Activated CD8-positive, alpha-beta T cell treated with anti-CD3 and anti-CD28 coated beads, Interleukin-2, amount 10 ng/mL, durations not matched to agents 7 days and 5 days (primary cell): ENCODE data around the gene C4BPA. TPM values are rescaled to one million over a fixed set of nuclear protein-coding genes. Genes with fewer than 3 reads are reported as not detected.

Experiments
- ATAC-seq: fragments of 150-1000 bp; cut with Tn5 transposase; one replicate; pipeline ENCODE4 v1.10.0; 2021; ENCODE audit warnings: moderate library complexity
- CTCF ChIA-PET: fragments of 350-600 bp; sonication (Branson Sonifier 250); formaldehyde crosslinking; loops from one replicate; lab custom pipeline; 2021; ENCODE audit warnings: antibody characterized with exemption; lab: Charles Lee
- POLR2A ChIA-PET: fragments of 350-600 bp; sonication (Branson Sonifier 250); formaldehyde crosslinking; loops from one replicate; lab custom pipeline; 2021; ENCODE audit warnings: antibody characterized with exemption; lab: Charles Lee
- DNase-seq: peaks from one replicate; pipeline ENCODE4 v3.0.0-alpha.2; 2020
- H3K27ac Mint-ChIP-seq: one replicate; pipeline ENCODE4 v1.8.0; 2021; ENCODE audit warnings: mild to moderate bottlenecking, mixed read lengths
- H3K27me3 Mint-ChIP-seq: one replicate; pipeline ENCODE4 v1.8.0; 2021; ENCODE audit warnings: low read depth, mixed read lengths
- H3K36me3 Mint-ChIP-seq: one replicate; pipeline ENCODE4 v1.8.0; 2021; ENCODE audit warnings: low read depth, mixed read lengths
- H3K4me1 Mint-ChIP-seq: one replicate; pipeline ENCODE4 v1.8.0; 2021; ENCODE audit warnings: low read depth, mixed read lengths
- H3K4me3 Mint-ChIP-seq: one replicate; pipeline ENCODE4 v1.8.0; 2021; ENCODE audit warnings: mild to moderate bottlenecking, mixed read lengths
- H3K9me3 Mint-ChIP-seq: one replicate; pipeline ENCODE4 v1.8.0; 2022; ENCODE audit warnings: mixed read lengths; ENCODE audit not compliant: insufficient read depth
- total RNA-seq, 2 experiments: library from RNA; stranded (reverse); gene quantifications; one replicate each; pipeline ENCODE4 v1.2.3, GENCODE V29; 2021

Gene C4BPA
- not detected for total RNA-seq

DNA sequence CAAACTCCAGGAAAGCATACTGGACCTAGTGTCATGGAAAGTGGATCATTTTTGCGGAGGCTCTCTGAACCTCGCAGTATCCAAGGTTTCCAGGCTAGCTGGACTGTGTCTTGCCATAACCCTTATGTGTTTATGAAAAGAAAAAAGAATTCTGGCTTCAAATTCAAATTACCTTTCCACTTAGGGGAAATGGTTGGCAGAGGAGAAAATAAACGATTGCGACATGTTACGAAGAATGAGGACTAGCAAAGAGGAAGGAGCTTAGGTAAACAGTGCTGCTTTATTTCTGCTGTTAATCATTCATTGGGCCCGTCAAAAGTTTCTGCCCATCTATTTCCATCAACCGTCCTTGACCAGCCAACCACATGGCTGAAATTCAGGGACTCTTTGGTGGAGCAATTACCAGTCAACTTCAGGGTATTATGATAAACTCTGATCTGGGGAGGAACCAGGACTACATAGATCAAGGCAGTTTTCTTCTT lies at the start of gene C4BPA:
C4BPA (plus strand) TSS at position 342 of the 482 bp plus-strand sequence. CDS start 8,793 bp downstream, outside the sequence.
- CTCF ChIA-PET = interaction anchor here (1.5 to 1.6 kb wide), 2 partner anchors 19 to 396 kb away, joined by 5 to 9 read pairs; no protein-coding TSS in a partner anchor

DNA sequence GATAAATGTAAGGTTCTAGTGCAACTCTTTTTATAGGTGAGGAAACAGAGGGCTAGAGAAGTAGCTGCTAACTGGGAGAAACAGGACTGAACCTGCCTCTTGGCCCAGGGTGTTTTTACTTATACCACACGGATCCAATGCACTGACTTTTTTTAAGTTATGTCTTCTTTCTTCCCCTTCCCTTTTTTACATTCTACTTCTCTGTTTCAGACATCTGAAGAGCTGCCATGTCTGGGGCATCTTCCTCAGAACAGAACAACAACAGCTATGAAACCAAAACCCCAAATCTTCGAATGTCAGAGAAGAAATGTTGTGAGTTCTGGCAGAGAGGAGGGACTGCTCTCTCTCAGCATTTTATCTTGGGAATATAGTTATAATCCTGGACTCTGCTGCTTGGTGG lies 49.5 kb upstream of the C4BPA start:
- POLR2A ChIA-PET = interaction anchor here (0.6 kb wide), 1 partner anchor 329 kb away, joined by 3 read pairs; no protein-coding TSS in a partner anchor
- DNase-seq (no peak), ATAC-seq (no peak)
- H3K9me3 Mint-ChIP-seq = no peaks in the 10 kb centered on the region
- H3K4me1 Mint-ChIP-seq = peaks cover 43% of the 10 kb centered on the region
- H3K27me3 Mint-ChIP-seq = no peaks in the 10 kb centered on the region
- CTCF ChIA-PET = interaction anchor here (1.5 to 2.4 kb wide), 5 partner anchors 13 to 28 kb away, joined by 4 to 8 read pairs (median 7); no protein-coding TSS in a partner anchor
- peaks cover 3% of the 10 kb centered on the region for H3K36me3 Mint-ChIP-seq
- H3K27ac Mint-ChIP-seq = no peak overlapping the region
- H3K4me3 Mint-ChIP-seq = no peak overlapping the region

More for the DNA sequence above, at the start of gene C4BPA:
- Mint-ChIP-seq H3K36me3 (peaks cover 5% of the 10 kb centered on the region), H3K27ac (no peak within 1 kb of the TSS), H3K4me1 (peaks cover 8% of the 10 kb centered on the region), H3K4me3 (no peak within 1 kb of the TSS), H3K27me3 (peaks cover 17% of the 10 kb centered on the region), H3K9me3 (no peaks in the 10 kb centered on the region)
- no peak for ATAC-seq
- DNase-seq = no peak
- POLR2A ChIA-PET = no interaction called here

DNA sequence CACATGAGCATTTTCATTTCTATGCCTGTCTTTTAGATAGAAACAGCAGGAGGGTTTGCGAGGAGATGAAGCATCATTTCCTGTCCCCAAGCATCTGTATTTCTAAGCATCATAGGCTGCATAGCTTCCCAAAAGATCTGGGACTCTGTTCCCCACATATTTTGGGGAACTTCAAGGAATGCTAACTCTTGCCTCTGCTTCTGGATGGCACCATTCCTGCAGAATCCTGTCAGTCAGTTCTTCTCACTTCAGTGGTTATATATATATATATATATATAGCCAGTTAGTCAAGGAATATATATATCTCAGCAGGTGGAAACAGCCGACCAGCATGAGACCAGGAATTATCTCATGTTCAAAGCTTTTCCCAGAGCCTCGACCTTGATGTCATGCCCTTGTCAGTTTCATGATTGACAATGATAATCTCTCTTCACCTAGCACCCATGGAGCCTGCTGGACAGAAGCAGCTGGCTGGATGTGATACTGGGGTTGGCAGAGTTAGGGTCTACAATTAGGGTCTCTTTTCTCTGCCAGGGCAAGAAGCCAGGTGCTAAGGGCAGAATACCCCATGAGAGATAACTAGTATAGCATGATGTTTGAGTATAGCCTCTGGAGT lies 48.5 kb upstream of the C4BPA start:
- Mint-ChIP-seq H3K27me3 (no peaks in the 10 kb centered on the region), H3K9me3 (no peaks in the 10 kb centered on the region), H3K36me3 (no peaks in the 10 kb centered on the region), H3K27ac (no peak overlapping the region), H3K4me1 (peaks cover 39% of the 10 kb centered on the region), H3K4me3 (no peak overlapping the region)
- ChIA-PET CTCF (interaction anchor here (1.5 to 2.4 kb wide), 5 partner anchors 12 to 27 kb away, joined by 4 to 8 read pairs (median 7); no protein-coding TSS in a partner anchor), POLR2A (no interaction called here)
- DNase-seq = no peak
- ATAC-seq = no peak

DNA sequence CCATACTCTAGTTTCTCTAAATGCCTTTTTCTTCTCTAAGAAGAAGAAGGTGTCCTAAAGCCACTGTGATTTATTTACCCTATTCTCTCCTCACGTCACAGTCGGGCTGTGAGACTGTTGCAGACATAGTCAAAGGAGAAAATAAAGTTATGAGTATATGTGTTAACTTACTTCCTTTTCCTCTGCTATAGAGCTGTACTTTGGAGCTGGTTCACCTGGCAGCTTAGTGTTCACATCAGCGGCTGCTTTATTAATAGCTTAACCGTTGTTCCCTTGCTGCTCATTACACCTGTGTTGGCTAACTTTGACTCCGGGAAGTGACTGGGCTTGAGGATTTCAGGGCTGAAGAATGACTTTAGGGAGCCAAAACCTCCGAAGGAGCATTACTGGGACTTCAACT lies 47.4 kb upstream of the C4BPA start:
- CTCF ChIA-PET = interaction anchor here (0.9 to 2.4 kb wide), 3 partner anchors 12 to 21 kb away, joined by 3 to 8 read pairs (median 4); no protein-coding TSS in a partner anchor
- no peak overlapping the region for H3K27ac Mint-ChIP-seq
- no peak overlapping the region for H3K4me3 Mint-ChIP-seq
- no peaks in the 10 kb centered on the region for H3K9me3 Mint-ChIP-seq
- no peak for DNase-seq
- POLR2A ChIA-PET = no interaction called here
- H3K4me1 Mint-ChIP-seq = peaks cover 31% of the 10 kb centered on the region
- no peaks in the 10 kb centered on the region for H3K27me3 Mint-ChIP-seq
- no peak for ATAC-seq
- H3K36me3 Mint-ChIP-seq = no peaks in the 10 kb centered on the region

DNA sequence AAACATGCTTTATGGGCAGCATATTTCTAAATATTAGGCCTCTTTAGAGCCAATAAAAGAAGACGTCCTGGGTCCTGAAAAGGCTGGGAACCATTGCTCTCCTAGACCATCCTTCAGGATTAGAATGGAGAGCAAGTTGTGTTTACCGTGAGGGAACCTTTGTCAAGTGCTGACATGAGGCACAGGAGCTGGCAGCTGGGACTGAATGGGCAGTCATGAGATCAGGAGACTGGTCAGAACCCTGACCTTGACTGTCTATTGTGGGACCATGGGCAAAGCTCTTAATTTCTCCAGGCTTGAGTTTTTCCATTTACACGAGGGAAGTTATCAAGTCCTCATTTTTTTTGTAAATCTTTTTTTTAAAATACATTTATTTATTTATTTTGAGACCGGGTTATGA lies 45.8 kb upstream of the C4BPA start:
- Mint-ChIP-seq H3K4me3 (no peak overlapping the region), H3K27me3 (no peaks in the 10 kb centered on the region), H3K27ac (no peak overlapping the region), H3K36me3 (no peaks in the 10 kb centered on the region), H3K9me3 (no peaks in the 10 kb centered on the region), H3K4me1 (peaks cover 22% of the 10 kb centered on the region)
- POLR2A ChIA-PET = no interaction called here
- no peak for DNase-seq
- no peak for ATAC-seq
- CTCF ChIA-PET = no interaction called here

DNA sequence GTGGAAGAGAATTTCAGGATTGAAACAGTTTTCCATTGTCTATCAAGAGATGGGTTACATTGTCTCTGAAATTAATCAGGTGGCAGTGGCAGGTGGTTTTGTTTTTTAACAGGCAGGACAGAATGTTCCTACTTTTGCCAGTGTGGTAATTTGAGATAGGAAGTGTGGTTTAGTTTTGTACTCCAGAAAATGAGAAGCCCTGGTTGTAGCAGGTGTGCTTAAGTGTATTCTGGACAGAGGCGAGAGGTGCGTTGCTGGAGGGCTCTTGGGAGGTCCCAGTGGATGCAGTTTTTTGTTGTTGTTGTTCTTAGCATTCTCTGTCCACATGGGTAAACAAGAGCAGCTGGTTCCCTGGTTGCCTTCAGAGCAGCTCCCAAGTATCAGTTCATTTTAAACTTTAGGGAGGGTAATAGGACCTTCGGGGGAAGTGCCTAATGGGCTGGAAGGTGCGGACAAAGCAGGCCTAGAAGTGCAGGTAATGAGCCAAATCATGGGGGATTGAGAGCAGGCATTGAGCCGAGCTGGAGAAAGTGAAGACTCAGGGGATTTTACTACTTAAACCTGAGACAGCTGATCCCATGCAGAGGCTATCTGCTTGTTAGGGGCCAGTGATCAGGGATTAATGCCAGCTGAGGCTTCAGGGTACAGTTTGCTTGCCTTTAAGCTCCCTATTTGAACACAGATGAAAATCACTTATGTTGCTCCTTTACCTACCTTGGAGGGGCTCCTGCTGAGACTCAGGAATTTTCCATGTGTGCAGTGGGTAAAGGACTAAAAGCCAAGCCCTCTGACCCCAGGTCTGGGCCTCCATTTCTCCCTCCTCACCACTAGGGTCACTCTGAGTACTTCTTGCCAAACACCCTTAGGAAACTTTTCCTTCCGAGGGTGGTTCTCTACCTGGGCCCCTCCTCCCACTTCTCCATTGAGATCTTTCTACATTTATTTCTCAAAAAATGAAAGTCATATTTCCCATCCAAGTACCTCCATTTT lies 44.9 kb upstream of the C4BPA start:
- POLR2A ChIA-PET = no interaction called here
- CTCF ChIA-PET = interaction anchor here (2.5 kb wide), 1 partner anchor 17 kb away, joined by 8 read pairs; no protein-coding TSS in a partner anchor
- Mint-ChIP-seq H3K4me3 (no peak overlapping the region), H3K27me3 (no peaks in the 10 kb centered on the region), H3K36me3 (no peaks in the 10 kb centered on the region), H3K9me3 (no peaks in the 10 kb centered on the region), H3K4me1 (peaks cover 16% of the 10 kb centered on the region), H3K27ac (no peak overlapping the region)
- DNase-seq (no peak), ATAC-seq (no peak)

DNA sequence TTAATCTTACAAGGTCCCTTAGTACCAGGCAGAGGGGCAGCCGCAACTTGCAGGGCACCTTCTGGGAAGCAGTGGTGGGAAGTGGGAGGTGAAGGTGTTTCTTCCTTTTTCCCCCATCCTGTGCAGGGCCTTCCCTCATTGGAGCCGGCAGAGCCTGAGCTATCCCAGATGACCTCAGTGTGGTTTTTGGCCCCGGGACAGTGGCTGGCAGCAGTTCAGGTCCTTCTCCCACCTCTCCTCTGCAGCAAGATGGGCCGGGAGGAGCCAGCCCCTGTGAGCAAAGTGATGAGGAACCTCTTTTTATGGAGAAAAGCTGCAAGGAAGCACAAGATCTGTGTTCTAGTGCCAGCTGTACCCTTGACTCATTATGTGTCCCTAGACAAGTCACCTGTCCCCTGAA lies 44.2 kb upstream of the C4BPA start:
- no peaks in the 10 kb centered on the region for H3K36me3 Mint-ChIP-seq
- ChIA-PET POLR2A (no interaction called here), CTCF (interaction anchor here (1.0 to 2.6 kb wide), 6 partner anchors 10 to 24 kb away, joined by 3 to 12 read pairs (median 6); no protein-coding TSS in a partner anchor)
- H3K27me3 Mint-ChIP-seq = no peaks in the 10 kb centered on the region
- no peak overlapping the region for H3K4me3 Mint-ChIP-seq
- no peak overlapping the region for H3K27ac Mint-ChIP-seq
- DNase-seq = no peak
- no peak for ATAC-seq
- no peaks in the 10 kb centered on the region for H3K9me3 Mint-ChIP-seq
- H3K4me1 Mint-ChIP-seq = peaks cover 11% of the 10 kb centered on the region

DNA sequence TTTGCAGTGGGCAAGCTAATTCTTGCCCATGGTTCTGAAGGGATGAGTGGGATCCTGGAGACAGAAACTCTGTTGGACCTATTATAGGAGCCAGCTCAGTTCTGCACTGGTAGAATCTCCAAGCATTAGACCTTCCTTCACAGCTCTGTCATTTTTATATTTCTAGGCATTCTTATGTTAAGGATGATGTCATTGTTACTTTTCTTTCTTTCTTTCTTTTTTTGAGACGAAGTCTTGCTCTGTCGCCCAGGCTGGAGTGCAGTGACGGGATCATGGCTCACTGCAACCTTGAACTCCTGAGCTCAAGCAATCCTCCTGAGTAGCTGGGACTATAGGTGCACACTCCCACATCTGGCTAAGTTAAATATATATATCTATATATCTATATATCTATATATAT lies 43.4 kb upstream of the C4BPA start:
- CTCF ChIA-PET = interaction anchor here (1.0 to 2.6 kb wide), 6 partner anchors 10 to 23 kb away, joined by 3 to 12 read pairs (median 6); no protein-coding TSS in a partner anchor
- DNase-seq = no peak
- Mint-ChIP-seq H3K27me3 (no peaks in the 10 kb centered on the region), H3K4me1 (peaks cover 10% of the 10 kb centered on the region), H3K9me3 (no peaks in the 10 kb centered on the region), H3K36me3 (peaks cover 1% of the 10 kb centered on the region), H3K4me3 (no peak overlapping the region), H3K27ac (no peak overlapping the region)
- POLR2A ChIA-PET = interaction anchor here (0.8 kb wide), 1 partner anchor 11 kb away, joined by 3 read pairs; no protein-coding TSS in a partner anchor
- ATAC-seq = no peak

DNA sequence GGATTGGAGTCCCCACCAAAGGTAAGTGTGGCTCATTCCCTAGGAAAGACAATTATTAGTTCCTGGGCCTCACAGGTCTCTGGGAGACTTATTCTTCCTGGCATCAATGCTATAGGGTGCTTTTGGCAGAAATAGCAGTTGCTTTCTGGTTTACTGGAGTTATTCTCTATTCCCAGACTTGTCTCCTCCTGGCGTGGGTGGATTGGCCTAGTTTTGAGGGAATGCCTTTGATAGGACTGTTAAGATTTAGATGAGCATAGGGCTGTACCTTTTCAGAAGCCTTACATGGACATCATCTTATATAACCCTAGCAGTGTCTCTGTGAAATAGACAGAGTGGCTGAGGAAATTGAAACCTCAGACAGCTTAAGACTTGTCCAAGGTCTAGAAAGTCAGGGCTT lies 42.0 kb upstream of the C4BPA start:
- H3K36me3 Mint-ChIP-seq = peaks cover 3% of the 10 kb centered on the region
- DNase-seq = no peak
- no peak overlapping the region for H3K4me3 Mint-ChIP-seq
- CTCF ChIA-PET = interaction anchor here (1.5 to 2.6 kb wide), 3 partner anchors 9 to 18 kb away, joined by 3 to 12 read pairs (median 7); no protein-coding TSS in a partner anchor
- POLR2A ChIA-PET = no interaction called here
- no peak overlapping the region for H3K27ac Mint-ChIP-seq
- H3K9me3 Mint-ChIP-seq = no peaks in the 10 kb centered on the region
- H3K27me3 Mint-ChIP-seq = no peaks in the 10 kb centered on the region
- ATAC-seq = no peak
- peaks cover 10% of the 10 kb centered on the region for H3K4me1 Mint-ChIP-seq

DNA sequence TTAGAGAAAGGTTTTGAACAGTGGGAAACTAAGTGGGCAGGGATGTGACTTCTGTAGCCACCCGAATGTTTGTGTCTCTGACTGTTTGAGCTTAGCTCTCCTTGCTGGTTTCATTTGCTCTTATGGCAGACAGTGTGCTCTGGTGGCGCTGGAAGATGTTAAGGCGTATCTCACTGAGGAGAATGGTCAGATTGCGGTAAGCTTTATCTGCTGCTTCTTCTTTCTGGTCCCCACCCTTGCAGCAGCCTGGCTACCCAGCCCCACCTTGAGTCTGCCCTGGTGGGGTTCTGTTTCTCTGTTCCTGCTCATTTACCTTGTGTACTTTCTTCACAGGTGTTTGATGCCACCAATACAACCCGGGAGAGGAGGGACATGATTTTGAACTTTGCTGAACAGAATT lies 41.0 kb upstream of the C4BPA start:
- Mint-ChIP-seq H3K9me3 (no peaks in the 10 kb centered on the region), H3K4me3 (no peak overlapping the region), H3K27ac (no peak overlapping the region), H3K36me3 (peaks cover 3% of the 10 kb centered on the region), H3K4me1 (peaks cover 12% of the 10 kb centered on the region), H3K27me3 (no peaks in the 10 kb centered on the region)
- ATAC-seq (no peak), DNase-seq (no peak)
- ChIA-PET CTCF (interaction anchor here (0.6 to 1.5 kb wide), 2 partner anchors 8 to 17 kb away, joined by 3 read pairs; no protein-coding TSS in a partner anchor), POLR2A (no interaction called here)

DNA sequence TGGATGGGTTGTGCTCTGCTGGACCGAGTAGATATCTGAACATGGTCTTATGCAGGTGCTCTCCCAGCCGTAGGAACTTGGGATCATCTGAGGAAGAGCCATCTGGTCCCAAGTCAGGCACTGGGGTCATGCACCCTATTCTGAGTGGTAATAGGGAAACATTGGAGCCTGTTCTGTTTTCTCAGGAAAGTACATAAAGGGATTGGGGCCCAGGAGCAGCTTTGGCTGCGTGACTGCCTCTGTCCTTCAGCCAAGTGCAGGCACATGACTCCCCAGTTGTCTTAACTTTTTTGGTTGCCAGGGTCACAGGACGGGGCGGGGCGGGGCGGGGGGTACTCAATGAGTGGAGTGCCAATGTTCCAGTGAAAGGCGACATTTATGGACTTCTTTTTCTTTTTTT lies 39.5 kb upstream of the C4BPA start:
- Mint-ChIP-seq H3K36me3 (peaks cover 9% of the 10 kb centered on the region), H3K27me3 (no peaks in the 10 kb centered on the region), H3K4me3 (no peak overlapping the region), H3K4me1 (peaks cover 23% of the 10 kb centered on the region), H3K9me3 (no peaks in the 10 kb centered on the region), H3K27ac (no peak overlapping the region)
- POLR2A ChIA-PET = no interaction called here
- ATAC-seq = no peak
- no peak for DNase-seq
- CTCF ChIA-PET = no interaction called here
